Fibroblast of lung (primary cell): ENCODE measurements around the gene ITPR3. TPM values are rescaled to one million over a fixed set of nuclear protein-coding genes. Genes with fewer than 3 reads are reported as not detected.

Experiments
- DNase-seq, 2 donors: peaks; one replicate each; pipeline versions ENCODE4 v3.0.0 to v3.0.0-alpha.2; 2010; ENCODE audit warnings: low read depth in 2 of 2
- H2AFZ ChIP-seq: 2 replicates; pipeline ENCODE4 v1.5.1; 2012; ENCODE audit warnings: low read length, control low read depth, inconsistent platforms
- H3K27ac ChIP-seq: 2 replicates; pipeline ENCODE4 v1.5.1; 2011; ENCODE audit warnings: low read length, control low read depth; ENCODE audit not compliant: insufficient read depth
- H3K27me3 ChIP-seq: 2 replicates; pipeline ENCODE4 v1.5.1; 2011; ENCODE audit warnings: mild to moderate bottlenecking, low read length; ENCODE audit not compliant: control insufficient read depth, insufficient read depth
- H3K36me3 ChIP-seq: 2 replicates; pipeline ENCODE4 v1.5.1; 2011; ENCODE audit warnings: low read length; ENCODE audit not compliant: control insufficient read depth, insufficient read depth
- H3K4me1 ChIP-seq: 2 replicates; pipeline ENCODE4 v1.5.1; 2011; ENCODE audit warnings: low read length; ENCODE audit not compliant: control insufficient read depth, insufficient read depth; ENCODE audit errors: extremely low read depth
- H3K4me2 ChIP-seq: 2 replicates; pipeline ENCODE4 v1.5.1; 2011; ENCODE audit warnings: low read length, control low read depth; ENCODE audit not compliant: insufficient read depth; ENCODE audit errors: extremely low read depth
- H3K4me3 ChIP-seq, 4 experiments: fragments of 200-600 bp in 1 of 4; sonication (generic) in 1 of 4; replicated peaks in 1 of 4; 2 replicates each; pipeline ENCODE4 v1.5.1; 2011 to 2016; ENCODE audit warnings: low read length in 4 of 4, low read depth in 3 of 4, mild to moderate bottlenecking in 3 of 4, control low read depth in 2 of 4, inconsistent platforms in 1 of 4, mixed read lengths in 1 of 4; ENCODE audit not compliant: insufficient read depth in 1 of 4; ENCODE audit errors: control extremely low read depth in 1 of 4
- H3K79me2 ChIP-seq: 2 replicates; pipeline ENCODE4 v1.5.1; 2012; ENCODE audit warnings: mild to moderate bottlenecking, low read length, inconsistent platforms; ENCODE audit not compliant: control insufficient read depth, insufficient read depth
- H3K9ac ChIP-seq: 2 replicates; pipeline ENCODE4 v1.5.1; 2011; ENCODE audit warnings: mild to moderate bottlenecking, low read length, control low read depth; ENCODE audit not compliant: insufficient read depth
- H3K9me3 ChIP-seq: 2 replicates; pipeline ENCODE4 v1.5.1; 2012; ENCODE audit warnings: low read depth, low read length; ENCODE audit not compliant: control insufficient read depth, insufficient read depth
- H4K20me1 ChIP-seq: 2 replicates; pipeline ENCODE4 v1.5.1; 2011; ENCODE audit warnings: low read length; ENCODE audit not compliant: control insufficient read depth, insufficient read depth; ENCODE audit errors: extremely low read depth
- CTCF ChIP-seq, 2 donors: IDR thresholded peaks in 1 of 2; conservative IDR thresholded peaks in 1 of 2; 1 replicate in 1 of 2; 2 replicates in 1 of 2; pipeline ENCODE4 v1.5.1; 2011 to 2012; ENCODE audit warnings: low read length in 2 of 2, control low read depth in 1 of 2, inconsistent platforms in 1 of 2, low read depth in 1 of 2, mild to moderate bottlenecking in 1 of 2
- EZH2 ChIP-seq: IDR thresholded peaks from 2 replicates; pipeline ENCODE4 v1.5.1; 2012; ENCODE audit warnings: low read length, control low read depth, mild to moderate bottlenecking; ENCODE audit errors: missing control alignments
- polyA plus RNA-seq, 2 donors: library from polyadenylated mRNA; depleted of rRNA in 1 of 2; stranded (reverse) in 1 of 2; unstranded in 1 of 2; fragments of >200 nt; gene quantifications; 2 replicates each; pipeline ENCODE4 v1.2.1, GENCODE V29; 2011 to 2012; ENCODE audit warnings: missing spikeins in 1 of 2
- total RNA-seq: library from RNA; depleted of rRNA; stranded (reverse); fragments of >200 nt; gene quantifications from 2 replicates; pipeline ENCODE4 v1.2.1, GENCODE V29; 2014

ITPR3 gene
- total and polyA plus RNA-seq, 2 donors (not counting 1 experiment from before 2014, with no cell fraction given) = 9.6 to 43.4 TPM

GRCh38 chr6:33740204-33740608, 119.1 kb downstream of the ITPR3 start:
- Histone ChIP-seq H3K4me1 (no peaks in the 10 kb centered on the region), H2AFZ (no peak overlapping the region), H3K9ac (no peak overlapping the region), H3K36me3 (no peaks in the 10 kb centered on the region), H3K9me3 (no peaks in the 10 kb centered on the region), H3K4me2 (no peak overlapping the region), H3K79me2 (no peaks in the 10 kb centered on the region), H3K27me3 (peaks cover 16% of the 10 kb centered on the region), H3K27ac (no peak overlapping the region), H4K20me1 (no peaks in the 10 kb centered on the region), H3K4me3 (no peak overlapping the region)
- no peak for TF ChIP-seq CTCF (conservative IDR thresholded peaks at IDR 0.05 in 1 of 2, IDR thresholded peaks at IDR 0.05 in 1 of 2; ENCODE audit: low read depth in 1 of 2, low read length in 2 of 2)
- no peak for TF ChIP-seq EZH2
- DNase-seq = peak in 1 of 2 donors; percentile 19

DNA sequence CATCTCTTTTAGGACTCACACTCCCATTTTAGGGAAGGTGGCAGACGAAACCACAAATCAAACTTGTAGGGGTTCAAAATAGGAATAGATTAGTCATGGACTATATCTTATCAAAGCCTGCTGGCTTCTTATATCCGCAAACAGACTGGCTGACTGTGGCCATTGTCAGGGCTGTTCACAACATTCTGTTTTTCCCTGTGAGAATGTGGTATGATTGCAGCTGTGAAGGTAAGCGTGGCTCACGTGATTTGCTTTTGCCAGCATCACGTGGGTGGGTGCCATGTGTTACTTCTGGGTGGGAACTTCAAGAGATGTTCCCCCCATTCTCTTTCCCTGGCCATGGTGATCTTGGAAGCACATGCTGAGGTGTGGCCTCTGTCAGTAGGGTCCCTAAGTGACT, 119.7 kb downstream of the ITPR3 start:
- no peaks in the 10 kb centered on the region for H4K20me1 ChIP-seq
- no peaks in the 10 kb centered on the region for H3K79me2 ChIP-seq
- no peaks in the 10 kb centered on the region for H3K9me3 ChIP-seq
- no peak overlapping the region for H3K4me3 ChIP-seq
- no peak overlapping the region for H2AFZ ChIP-seq
- no peaks in the 10 kb centered on the region for H3K4me1 ChIP-seq
- no peaks in the 10 kb centered on the region for H3K36me3 ChIP-seq
- no peak overlapping the region for H3K9ac ChIP-seq
- TF ChIP-seq CTCF (conservative IDR thresholded peaks at IDR 0.05 in 1 of 2, IDR thresholded peaks at IDR 0.05 in 1 of 2; ENCODE audit: low read depth in 1 of 2, low read length in 2 of 2) = no peak
- no peak for TF ChIP-seq EZH2
- peaks cover 16% of the 10 kb centered on the region for H3K27me3 ChIP-seq
- DNase-seq = no peak
- no peak overlapping the region for H3K4me2 ChIP-seq
- no peak overlapping the region for H3K27ac ChIP-seq

DNA sequence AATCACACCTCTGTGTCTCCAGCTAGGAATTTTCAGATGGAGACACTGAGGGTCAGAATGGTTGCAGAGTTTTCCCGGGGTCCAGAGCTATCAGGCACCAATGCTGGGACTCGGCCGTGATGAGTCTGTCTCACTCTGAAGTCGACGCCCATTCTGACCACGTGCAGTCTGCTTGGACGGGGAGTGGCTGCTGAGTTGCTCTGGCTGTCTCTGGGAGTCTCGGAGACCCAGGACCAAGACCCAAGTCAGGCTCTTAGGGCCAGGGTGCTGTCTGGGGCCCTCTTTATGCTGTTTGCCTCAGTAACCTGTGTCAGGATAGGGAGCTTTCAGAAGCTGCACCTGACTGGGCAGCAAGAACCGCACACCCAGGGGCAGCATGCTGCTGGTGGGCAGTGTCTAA, 121.0 kb downstream of the ITPR3 start:
- DNase-seq = no peak
- H3K9ac ChIP-seq = no peak overlapping the region

More for the DNA sequence above, 121.0 kb downstream of the ITPR3 start:
- Histone ChIP-seq H2AFZ (no peak overlapping the region), H3K4me3 (no peak overlapping the region), H3K27me3 (peaks cover 16% of the 10 kb centered on the region), H3K79me2 (no peaks in the 10 kb centered on the region), H3K36me3 (no peaks in the 10 kb centered on the region), H3K4me1 (peaks cover 8% of the 10 kb centered on the region), H3K27ac (no peak overlapping the region), H3K9me3 (no peaks in the 10 kb centered on the region), H4K20me1 (no peaks in the 10 kb centered on the region), H3K4me2 (no peak overlapping the region)
- no peak for TF ChIP-seq EZH2
- TF ChIP-seq CTCF (conservative IDR thresholded peaks at IDR 0.05 in 1 of 2, IDR thresholded peaks at IDR 0.05 in 1 of 2; ENCODE audit: low read depth in 1 of 2, low read length in 2 of 2) = no peak
